HG02938 (cell line): ENCODE measurements around the gene ELAPOR1.

Source experiments
- ATAC-seq: cut with Tn5 transposase; IDR thresholded peaks from one replicate; pipeline ENCODE4 v1.9.1; 2021; ENCODE audit warnings: mild to moderate bottlenecking, moderate library complexity; ENCODE audit not compliant: unreplicated experiment

The ELAPOR1 gene

GRCh38 chr1:109113590-109114341, at the start of gene ELAPOR1:
Gene ELAPOR1, plus strand, starts transcription at chr1:109114115. Its CDS starts 69 bp downstream, at chr1:109114184.
- no peak for ATAC-seq

- no peak for ATAC-seq
Measured at GRCh38 chr1:109065137-109065536, 48.8 kb upstream of the ELAPOR1 start.

GRCh38 chr1:109067883-109068282, 46.0 kb upstream of the ELAPOR1 start:
- no peak for ATAC-seq

GRCh38 chr1:109069294-109069693, 44.6 kb upstream of the ELAPOR1 start:
- ATAC-seq, result no peak

GRCh38 chr1:109075531-109076490, 38.1 kb upstream of the ELAPOR1 start, which contains the start of gene TAF13:
Gene TAF13, minus strand, starts transcription at chr1:109076003. Its CDS starts 56 bp downstream, at chr1:109075947.
- ATAC-seq, result peak; percentile 96

GRCh38 chr1:109078317-109078716, 35.6 kb upstream of the ELAPOR1 start:
- no peak for ATAC-seq

GRCh38 chr1:109079240-109079622, 34.7 kb upstream of the ELAPOR1 start:
- ATAC-seq, result no peak

GRCh38 chr1:109080441-109081082, 33.4 kb upstream of the ELAPOR1 start:
- no peak for ATAC-seq

- ATAC-seq, result no peak
Measured at GRCh38 chr1:109083501-109083900, 30.4 kb upstream of the ELAPOR1 start.

GRCh38 chr1:109083923-109084322, 30.0 kb upstream of the ELAPOR1 start:
- no peak for ATAC-seq

- no peak for ATAC-seq
Measured at GRCh38 chr1:109084563-109085517, 29.1 kb upstream of the ELAPOR1 start.

- ATAC-seq, result no peak
Measured at GRCh38 chr1:109089242-109090015, 24.5 kb upstream of the ELAPOR1 start.

GRCh38 chr1:109090196-109091077, 23.5 kb upstream of the ELAPOR1 start, which contains the start of gene TMEM167B:
Gene TMEM167B, plus strand, starts transcription at chr1:109090764. Its CDS starts 109 bp downstream, at chr1:109090873.
- ATAC-seq, result peak; percentile 90

- peak; percentile 40 for ATAC-seq
Measured at GRCh38 chr1:109091078-109091838, 22.7 kb upstream of the ELAPOR1 start.

- ATAC-seq, result no peak
Measured at GRCh38 chr1:109091839-109092193, 22.1 kb upstream of the ELAPOR1 start.

GRCh38 chr1:109094377-109094803, 19.5 kb upstream of the ELAPOR1 start:
- no peak for ATAC-seq

- no peak for ATAC-seq
Measured at GRCh38 chr1:109094871-109095270, 19.0 kb upstream of the ELAPOR1 start.
